GM12891 (cell line): ENCODE measurements around the gene HDAC11.

Source experiments
- POLR2A ChIP-seq: IDR thresholded peaks from 2 replicates; pipeline ENCODE4 v1.6.1; 2011; ENCODE audit warnings: low read depth, low read length, control low read depth
- POLR2AphosphoS5 ChIP-seq: IDR thresholded peaks from 2 replicates; pipeline ENCODE4 v1.6.1; 2011; ENCODE audit warnings: low read depth, low read length, control low read depth
- TAF1 ChIP-seq: IDR thresholded peaks from 2 replicates; pipeline ENCODE4 v1.6.1; 2011; ENCODE audit warnings: low read depth, low read length, control low read depth

DNA sequence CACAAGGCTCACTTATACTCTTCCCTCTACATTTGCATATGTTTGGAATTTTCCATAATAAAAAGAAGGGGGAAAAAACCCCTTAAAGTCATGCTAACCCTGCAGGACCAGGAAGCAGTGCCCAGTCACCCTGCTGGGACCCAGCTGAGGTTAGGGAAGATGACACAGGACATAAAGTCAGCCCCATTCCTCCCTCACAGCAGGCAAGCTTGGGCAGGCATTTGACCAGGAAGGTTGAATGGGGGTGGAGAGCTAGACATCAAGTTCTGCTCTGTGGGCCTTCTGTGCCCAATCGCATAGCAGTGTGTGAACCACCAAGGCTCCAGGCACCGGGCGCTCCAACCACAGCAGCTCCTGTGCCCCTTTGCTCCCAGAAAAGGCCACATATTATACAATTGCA lies 7.1 kb upstream of the HDAC11 start:
- no peak for TF ChIP-seq POLR2AphosphoS5
- TF ChIP-seq TAF1, result no peak
- no peak for TF ChIP-seq POLR2A
